Breast epithelium (tissue), 3 donors: ENCODE results near the gene KXD1.

ENCODE experiments used
- POLR2A ChIP-seq: fragments of 450-650 bp; IDR thresholded peaks from one replicate; pipeline ENCODE4 v1.6.1; 2016; ENCODE audit warnings: antibody characterized with exemption, mild to moderate bottlenecking, moderate library complexity
- POLR2AphosphoS5 ChIP-seq, 3 donors: sonication (generic); formaldehyde crosslinking; IDR thresholded peaks; one replicate each; pipeline ENCODE4 v1.6.1; 2017; ENCODE audit warnings: antibody characterized with exemption in 3 of 3

DNA sequence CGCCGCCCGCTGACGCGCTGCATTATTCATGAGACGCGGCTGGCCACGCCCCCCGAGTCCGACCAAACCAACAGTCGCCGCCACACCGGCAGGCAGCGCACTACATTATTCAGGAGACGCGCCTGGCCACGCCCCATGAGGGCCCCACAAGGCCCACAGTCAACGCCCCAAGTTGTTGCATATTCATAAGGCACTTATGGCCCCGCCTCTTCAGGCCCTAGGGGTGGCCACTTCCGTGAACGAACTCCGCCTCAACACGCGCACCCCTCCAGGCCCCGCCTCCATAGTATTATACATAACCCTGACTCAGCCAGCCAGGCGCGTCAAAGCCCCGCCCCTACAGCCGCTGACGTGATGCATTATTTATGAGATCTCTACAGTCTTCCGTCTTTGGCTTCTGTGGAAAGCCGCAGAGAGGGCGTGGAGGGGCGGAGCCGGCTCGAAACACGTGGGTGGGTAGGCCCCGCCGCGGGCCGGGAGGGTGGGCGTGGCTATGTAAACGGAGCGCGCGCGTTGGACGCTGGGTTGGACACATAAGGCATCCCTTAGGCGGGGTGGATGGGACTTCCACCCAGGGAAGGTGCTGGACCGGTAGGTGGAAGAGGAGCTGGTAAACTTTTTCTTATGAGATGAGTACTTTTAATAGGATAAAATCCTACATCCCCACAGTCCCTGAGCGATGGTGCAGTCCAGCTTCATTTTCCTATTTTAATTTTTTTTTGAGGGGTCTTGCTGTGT lies 35.4 kb upstream of the KXD1 start:
- TF ChIP-seq POLR2AphosphoS5 (IDR thresholded peaks at IDR 0.05) (peak; percentile 1 to 32 (median 28)), POLR2A (no peak)
